ENCODE data around the gene PI4KB. TPM values are rescaled to one million over a fixed set of nuclear protein-coding genes. Genes with fewer than 3 reads are reported as not detected.

PI4KB gene
- total and polyA plus RNA-seq, 10 donors = 25.6 to 85.4 (median 66.3) TPM

GRCh38 chr1:151292207-151293030 is 34.8 kb downstream of the PI4KB start:
- Histone ChIP-seq H3K36me3 (peaks cover 5 to 100% (median 100%) of the 10 kb centered on the region in 6 donors), H3K27ac (peak overlapping the region in 3 of 8 donors; percentile 7 to 42 (median 42)), H3K27me3 (replicated peaks in 1 of 7) (no peaks in the 10 kb centered on the region), H3K4me3 (no peak overlapping the region), H3K9me3 (no peaks in the 10 kb centered on the region), H3K4me1 (peaks cover 0 to 44% (median 12%) of the 10 kb centered on the region in 6 donors)
- TF ChIP-seq CTCF (IDR thresholded peaks at IDR 0.05 in 8 of 11, conservative IDR thresholded peaks at IDR 0.05 in 3 of 11) (no peak), POLR2A (IDR thresholded peaks at IDR 0.05) (no peak), POLR2AphosphoS5 (IDR thresholded peaks at IDR 0.05) (peak; percentile 52 to 81 (median 57))
- no peak for DNase-seq
- 72 to 80% (median 76%) methylated on average over 13 of the region's 13 CpGs for WGBS, 5 donors
- intact Hi-C loops (cut with DNase I; ENCODE audit: low total_unique reads) = no loop called here

DNA sequence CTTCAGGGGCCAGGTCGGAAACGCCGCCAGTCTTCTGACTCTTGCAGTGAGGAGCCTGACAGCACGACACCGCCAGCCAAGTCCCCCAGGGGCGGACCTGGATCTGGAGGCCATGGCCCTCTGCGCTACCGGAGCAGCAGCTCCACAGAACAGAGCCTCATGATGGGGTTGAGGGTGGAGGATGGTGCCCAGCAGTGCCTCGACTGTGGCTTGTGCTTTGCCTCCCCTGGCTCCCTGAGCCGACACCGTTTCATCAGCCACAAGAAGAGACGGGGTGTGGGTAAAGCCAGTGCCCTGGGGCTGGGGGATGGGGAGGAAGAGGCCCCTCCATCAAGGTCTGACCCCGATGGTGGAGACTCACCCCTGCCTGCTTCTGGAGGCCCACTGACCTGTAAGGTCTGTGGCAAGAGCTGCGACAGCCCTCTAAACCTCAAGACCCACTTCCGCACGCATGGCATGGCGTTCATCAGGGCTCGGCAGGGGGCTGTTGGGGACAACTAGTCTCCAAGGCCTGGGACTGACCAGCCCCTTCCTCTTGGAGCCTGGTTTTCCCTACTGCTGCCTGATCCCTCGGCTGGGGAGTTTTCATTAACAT is 36.4 kb downstream of the PI4KB start:
- intact Hi-C loops (cut with DNase I; ENCODE audit: low total_unique reads) = no loop called here
- Histone ChIP-seq H3K4me3 (no peak overlapping the region), H3K27ac (peak overlapping the region in 3 of 8 donors; percentile 16 to 42 (median 18)), H3K4me1 (peaks cover 0 to 48% (median 12%) of the 10 kb centered on the region in 6 donors), H3K27me3 (replicated peaks in 1 of 7) (no peaks in the 10 kb centered on the region), H3K36me3 (peaks cover 2 to 100% (median 100%) of the 10 kb centered on the region in 6 donors), H3K9me3 (no peaks in the 10 kb centered on the region)
- peak; percentile 78 for DNase-seq
- 51 to 83% (median 69%) methylated on average over 10 to 19 of the region's 19 CpGs for WGBS, 5 donors
- TF ChIP-seq CTCF (IDR thresholded peaks at IDR 0.05 in 8 of 11, conservative IDR thresholded peaks at IDR 0.05 in 3 of 11) = no peak
- peak; percentile 43 to 76 (median 47) for TF ChIP-seq POLR2AphosphoS5 (IDR thresholded peaks at IDR 0.05)

GRCh38 chr1:151289991-151290708 is 37.1 kb downstream of the PI4KB start:
- peak overlapping the region in 3 of 8 donors; percentile 16 to 42 (median 18) for H3K27ac ChIP-seq
- H3K4me3 ChIP-seq = no peak overlapping the region
- peak; percentile 37 to 54 (median 54) for TF ChIP-seq POLR2AphosphoS5 (IDR thresholded peaks at IDR 0.05)
- TF ChIP-seq CTCF (IDR thresholded peaks at IDR 0.05 in 8 of 11, conservative IDR thresholded peaks at IDR 0.05 in 3 of 11) = no peak
- H3K36me3 ChIP-seq = peaks cover 2 to 100% (median 97%) of the 10 kb centered on the region in 6 donors
- H3K4me1 ChIP-seq = peaks cover 0 to 49% (median 12%) of the 10 kb centered on the region in 6 donors
- no peak for DNase-seq
- H3K27me3 ChIP-seq (replicated peaks in 1 of 7) = no peaks in the 10 kb centered on the region
- H3K9me3 ChIP-seq = no peaks in the 10 kb centered on the region
- intact Hi-C loops (cut with DNase I; ENCODE audit: low total_unique reads) = loop anchor here (10.0 kb wide), 1 partner anchor 55 kb away; the partner anchor contains the start of gene RFX5
- 79 to 89% (median 86%) methylated on average over 13 to 21 of the region's 21 CpGs for WGBS, 5 donors

All from spleen (tissue), 11 donors.